GM10266 (cell line): ENCODE data around the gene MROH7.

ENCODE experiments used
- DNase-seq: peaks from one replicate; pipeline ENCODE4 v3.0.0; 2012; ENCODE audit errors: extremely low spot score
- TF ChIP-seq, protein P1 (sequence below): IDR thresholded peaks from 2 replicates; pipeline ENCODE4 v1.5.1; 2012; ENCODE audit warnings: mild to moderate bottlenecking, low read depth; ENCODE audit not compliant: control insufficient read depth, insufficient read depth; ENCODE audit errors: missing control alignments

Gene MROH7

DNA sequence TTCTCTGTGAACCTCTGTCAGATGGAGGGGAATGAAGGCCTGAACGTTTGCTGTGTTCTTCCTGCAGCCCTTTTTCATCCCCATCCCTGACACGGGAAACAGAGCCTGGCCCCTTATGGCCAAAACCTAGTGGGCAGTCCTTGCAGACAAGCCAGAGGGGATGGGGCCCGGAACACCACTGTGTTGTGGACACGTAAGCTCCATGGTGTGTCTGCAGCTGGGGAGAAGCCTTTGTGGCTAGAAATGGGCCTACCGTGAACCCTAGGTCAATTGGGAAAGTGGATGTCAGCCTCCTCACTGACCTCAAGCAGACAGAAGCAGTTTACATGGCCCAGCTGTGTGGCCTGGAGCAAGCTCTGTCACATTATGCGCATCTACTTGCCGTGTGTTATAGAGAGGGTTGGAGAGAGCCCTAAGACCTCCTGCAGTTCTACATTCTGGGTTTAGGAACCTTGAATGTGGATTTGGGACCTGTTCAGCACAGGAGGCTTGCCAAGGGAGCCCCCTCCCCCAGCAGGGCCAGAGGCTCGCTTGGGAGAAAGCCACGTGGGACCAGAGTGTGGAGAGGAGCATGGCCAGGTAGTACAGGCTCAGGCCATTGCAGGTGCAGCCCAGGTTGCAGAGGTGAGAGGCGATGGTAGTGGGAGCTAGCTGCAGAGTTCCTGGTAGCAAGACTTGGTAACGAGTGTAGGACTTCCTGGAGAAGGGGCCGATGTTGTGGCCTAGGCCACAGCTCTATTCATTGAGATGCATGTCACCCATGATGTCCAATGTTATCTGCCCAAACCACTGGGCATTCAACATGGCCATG, 102.0 kb downstream of the MROH7 start:
- no peak for DNase-seq
- TF ChIP-seq, protein P1, sequence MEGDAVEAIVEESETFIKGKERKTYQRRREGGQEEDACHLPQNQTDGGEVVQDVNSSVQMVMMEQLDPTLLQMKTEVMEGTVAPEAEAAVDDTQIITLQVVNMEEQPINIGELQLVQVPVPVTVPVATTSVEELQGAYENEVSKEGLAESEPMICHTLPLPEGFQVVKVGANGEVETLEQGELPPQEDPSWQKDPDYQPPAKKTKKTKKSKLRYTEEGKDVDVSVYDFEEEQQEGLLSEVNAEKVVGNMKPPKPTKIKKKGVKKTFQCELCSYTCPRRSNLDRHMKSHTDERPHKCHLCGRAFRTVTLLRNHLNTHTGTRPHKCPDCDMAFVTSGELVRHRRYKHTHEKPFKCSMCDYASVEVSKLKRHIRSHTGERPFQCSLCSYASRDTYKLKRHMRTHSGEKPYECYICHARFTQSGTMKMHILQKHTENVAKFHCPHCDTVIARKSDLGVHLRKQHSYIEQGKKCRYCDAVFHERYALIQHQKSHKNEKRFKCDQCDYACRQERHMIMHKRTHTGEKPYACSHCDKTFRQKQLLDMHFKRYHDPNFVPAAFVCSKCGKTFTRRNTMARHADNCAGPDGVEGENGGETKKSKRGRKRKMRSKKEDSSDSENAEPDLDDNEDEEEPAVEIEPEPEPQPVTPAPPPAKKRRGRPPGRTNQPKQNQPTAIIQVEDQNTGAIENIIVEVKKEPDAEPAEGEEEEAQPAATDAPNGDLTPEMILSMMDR: no peak

DNA sequence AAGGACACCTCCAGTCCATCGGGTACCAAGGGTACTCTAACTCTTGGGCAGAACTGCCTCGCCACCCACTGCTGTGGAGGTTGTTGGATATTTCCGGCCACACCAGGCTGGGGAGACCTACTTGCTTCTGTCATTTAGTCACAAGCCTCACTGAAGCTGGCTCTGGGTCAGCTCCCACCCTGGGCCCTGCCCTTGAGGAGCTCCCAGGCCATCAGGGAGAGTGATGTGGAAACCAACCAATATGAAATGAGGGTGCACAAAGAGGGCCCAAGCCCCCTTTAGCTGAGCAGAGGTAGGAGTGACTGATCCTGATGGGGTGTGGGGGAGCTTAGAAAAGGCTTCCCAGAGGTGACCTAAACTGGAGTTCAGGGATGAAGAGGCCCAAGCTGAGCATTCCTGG, 103.1 kb downstream of the MROH7 start:
- no peak for DNase-seq
- TF ChIP-seq, protein P1: no peak

DNA sequence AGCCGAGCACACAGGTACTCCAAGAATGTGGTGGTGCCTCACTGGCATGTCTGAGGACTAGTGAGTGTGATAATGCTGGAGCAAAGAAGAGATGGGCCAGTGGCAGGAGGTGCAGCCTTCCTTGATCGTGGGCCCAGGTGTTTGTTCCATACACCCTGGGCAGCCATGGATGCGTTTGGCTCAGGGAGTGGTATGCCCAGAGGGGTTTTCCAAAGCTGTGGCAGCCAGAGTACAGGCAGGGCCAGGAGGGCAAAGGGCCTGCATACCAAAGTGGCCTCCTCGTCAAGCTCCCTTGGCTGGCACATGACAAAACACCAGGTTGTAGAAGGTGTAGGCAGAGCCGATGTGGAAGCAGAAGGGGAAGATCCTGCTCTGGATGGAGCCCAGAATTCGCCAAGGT, 103.7 kb downstream of the MROH7 start:
- no peak for DNase-seq
- TF ChIP-seq, protein P1: no peak

DNA sequence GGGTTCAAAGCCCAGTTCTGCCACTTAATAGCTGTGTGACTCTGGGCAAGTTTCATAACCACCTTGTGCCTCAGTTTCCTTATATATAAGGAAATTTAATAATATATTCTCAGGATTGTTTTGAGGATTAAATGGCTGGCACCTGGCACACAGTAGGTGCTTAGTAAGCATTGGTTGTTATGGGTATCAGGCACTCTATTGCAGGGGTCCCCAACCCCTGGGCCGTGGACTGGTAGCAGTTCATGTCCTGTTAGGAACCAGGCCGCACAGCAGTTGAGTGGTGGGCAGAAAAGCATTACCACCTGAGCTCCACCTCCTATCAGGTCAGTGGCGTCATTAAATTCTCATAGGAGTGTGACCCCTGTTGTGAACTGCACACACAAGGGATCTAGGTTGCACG, 104.3 kb downstream of the MROH7 start:
- DNase-seq: no peak
- TF ChIP-seq, protein P1: no peak

DNA sequence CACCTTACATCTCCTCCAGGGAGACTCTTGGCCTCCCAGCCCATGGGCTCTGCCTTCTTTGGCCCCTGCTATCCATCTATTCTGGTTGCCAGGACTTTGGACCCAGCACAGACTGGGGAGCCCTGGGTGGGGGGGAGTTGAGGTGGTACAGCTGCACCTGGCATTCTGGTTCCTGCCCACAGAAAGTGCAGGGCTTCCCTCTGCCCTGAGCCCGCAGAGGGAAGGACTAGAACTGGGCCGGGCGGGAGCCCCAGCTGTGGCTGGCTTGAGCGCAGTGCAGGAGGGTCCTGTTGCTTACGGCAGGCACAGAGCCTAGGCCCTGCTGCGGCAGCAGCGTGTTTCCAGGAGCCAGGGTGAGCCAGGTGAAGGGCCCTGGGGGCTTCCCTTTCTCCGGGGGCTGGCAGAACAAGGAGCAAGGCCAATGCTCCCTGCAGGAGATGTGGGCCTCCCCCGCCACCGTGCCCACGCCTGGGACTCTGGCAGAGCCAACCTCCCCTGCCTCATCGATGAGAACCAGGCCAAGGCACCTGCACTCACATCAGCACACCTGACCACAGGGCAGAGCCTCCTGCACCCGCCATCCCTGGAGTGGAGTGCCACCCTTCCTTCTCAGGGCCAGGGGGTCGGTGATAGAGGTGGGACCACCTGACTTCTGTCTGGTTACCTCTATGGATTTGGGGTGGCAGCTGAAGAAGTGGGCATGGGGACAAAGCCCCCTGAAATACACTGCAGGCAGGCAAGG, 106.7 kb downstream of the MROH7 start:
- TF ChIP-seq, protein P1: no peak

DNA sequence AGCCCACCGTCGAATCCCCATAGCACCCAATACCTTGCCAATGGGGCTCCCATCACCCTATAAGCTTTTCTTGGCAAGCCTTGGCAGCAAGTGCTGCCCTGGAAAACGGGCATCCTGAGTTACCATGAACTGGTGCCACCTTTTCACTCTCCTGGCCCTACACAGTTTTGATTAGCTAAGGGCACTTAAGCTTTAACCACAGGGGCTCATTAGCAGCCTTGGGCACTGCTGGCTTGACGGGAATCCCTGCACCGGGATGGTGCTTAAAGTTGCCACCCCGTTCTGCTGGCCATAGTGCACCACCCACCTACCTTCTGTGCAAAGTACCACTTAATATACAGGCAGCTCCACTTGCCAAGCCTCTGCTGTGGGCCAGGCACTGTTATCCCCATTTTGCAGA, 109.0 kb downstream of the MROH7 start:
- no peak for DNase-seq
- TF ChIP-seq, protein P1: no peak

More for the DNA sequence above, 106.7 kb downstream of the MROH7 start:
- no peak for DNase-seq

DNA sequence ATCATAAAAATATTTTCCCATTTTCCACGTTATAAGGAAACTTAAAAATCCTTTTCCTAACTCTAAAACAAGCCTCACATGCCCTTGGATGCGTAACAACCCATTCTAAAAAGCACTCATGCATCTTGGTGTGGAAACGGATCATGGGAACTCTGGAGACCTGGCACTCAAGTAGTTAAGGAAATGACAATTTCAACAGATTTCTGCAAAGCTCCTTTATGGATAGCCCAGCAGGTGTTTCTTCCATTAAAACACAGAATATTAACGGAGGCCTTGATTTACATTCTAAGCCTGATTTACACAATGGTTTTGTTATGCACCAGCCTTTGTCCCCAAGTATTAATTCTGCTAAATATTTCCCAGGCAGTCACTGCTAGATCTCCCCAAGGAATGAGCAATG, 109.8 kb downstream of the MROH7 start:
- TF ChIP-seq, protein P1: no peak

More for the DNA sequence above, 109.8 kb downstream of the MROH7 start:
- no peak for DNase-seq
